IMR-90 (cell line): ENCODE data around the gene RAD51D.
"Not testable (repeated sequence)": the region's sequence is repeated elsewhere in the genome, so short reads cannot be mapped to it uniquely, and the experiment has no call there.

ENCODE experiments used
- FOS ChIP-seq: fragments of 150-350 bp; IDR thresholded peaks from 2 replicates; pipeline ENCODE4 v1.6.1; 2016; ENCODE audit warnings: low read depth, low read length
- POLR2A ChIP-seq: IDR thresholded peaks from 2 replicates; pipeline ENCODE4 v1.6.1; 2012; ENCODE audit warnings: mild to moderate bottlenecking, low read depth, low read length
- TF ChIP-seq, protein P1 (sequence below): conservative IDR thresholded peaks from 2 replicates; pipeline ENCODE4 v1.5.1; 2012; ENCODE audit warnings: mild to moderate bottlenecking, low read depth, low read length, improper control_type of control experiment

GRCh38 chr17:35110791-35111190 lies 8.9 kb downstream of the RAD51D start:
- not testable (repeated sequence) for TF ChIP-seq POLR2A, FOS
- TF ChIP-seq, protein P1, sequence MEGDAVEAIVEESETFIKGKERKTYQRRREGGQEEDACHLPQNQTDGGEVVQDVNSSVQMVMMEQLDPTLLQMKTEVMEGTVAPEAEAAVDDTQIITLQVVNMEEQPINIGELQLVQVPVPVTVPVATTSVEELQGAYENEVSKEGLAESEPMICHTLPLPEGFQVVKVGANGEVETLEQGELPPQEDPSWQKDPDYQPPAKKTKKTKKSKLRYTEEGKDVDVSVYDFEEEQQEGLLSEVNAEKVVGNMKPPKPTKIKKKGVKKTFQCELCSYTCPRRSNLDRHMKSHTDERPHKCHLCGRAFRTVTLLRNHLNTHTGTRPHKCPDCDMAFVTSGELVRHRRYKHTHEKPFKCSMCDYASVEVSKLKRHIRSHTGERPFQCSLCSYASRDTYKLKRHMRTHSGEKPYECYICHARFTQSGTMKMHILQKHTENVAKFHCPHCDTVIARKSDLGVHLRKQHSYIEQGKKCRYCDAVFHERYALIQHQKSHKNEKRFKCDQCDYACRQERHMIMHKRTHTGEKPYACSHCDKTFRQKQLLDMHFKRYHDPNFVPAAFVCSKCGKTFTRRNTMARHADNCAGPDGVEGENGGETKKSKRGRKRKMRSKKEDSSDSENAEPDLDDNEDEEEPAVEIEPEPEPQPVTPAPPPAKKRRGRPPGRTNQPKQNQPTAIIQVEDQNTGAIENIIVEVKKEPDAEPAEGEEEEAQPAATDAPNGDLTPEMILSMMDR: not testable (repeated sequence)
